GM12878 (cell line): ENCODE data around the gene EXOC7. TPM values are rescaled to one million over a fixed set of nuclear protein-coding genes. Genes with fewer than 3 reads are reported as not detected.

Experiments
- ATAC-seq: fragments of 200-7000 bp; cut with Tn5 transposase; 3 replicates; pipeline ENCODE4 v1.9.1; 2020; ENCODE audit warnings: mild to moderate bottlenecking, moderate library complexity
- BruUV-seq: library from RNA; stranded (reverse); fragments of 400-500 nt; replicated peaks from 2 replicates; lab custom pipeline; 2021; lab: Mats Ljungman, UMichigan
- CTCF ChIA-PET: fragments of 300-600 bp; sonication (Branson Sonifier 250); formaldehyde crosslinking; extraction: SDS; loops from one replicate; lab custom pipeline; 2021; ENCODE audit warnings: inconsistent platforms; lab: Yijun Ruan, JAX
- POLR2A ChIA-PET: fragments of 350-600 bp; formaldehyde crosslinking; extraction: SDS; loops from one replicate; lab custom pipeline; 2021; ENCODE audit warnings: inconsistent platforms; lab: Charles Lee
- RAD21 ChIA-PET: fragments of 300-600 bp; sonication (Branson Sonifier 250); formaldehyde crosslinking; loops from one replicate; lab custom pipeline; 2023; ENCODE audit warnings: antibody characterized with exemption; ENCODE audit not compliant: unreplicated experiment; lab: Charles Lee
- SMC1A ChIA-PET: fragments of 300-600 bp; sonication (Branson Sonifier 250); formaldehyde crosslinking; loops from one replicate; lab custom pipeline; 2023; ENCODE audit not compliant: unreplicated experiment, uncharacterized antibody; lab: Charles Lee
- DNase-seq: peaks from one replicate; pipeline ENCODE4 v3.0.0-alpha.2; 2011; ENCODE audit warnings: low read depth, low spot score
- FAIRE-seq: peaks from 3 replicates; lab custom pipeline; 2011; peaks lifted over from hg19 to GRCh38; lab: Jason Lieb, UNC
- H2AFZ ChIP-seq: 2 replicates; pipeline ENCODE4 v1.6.0; 2011; ENCODE audit warnings: low read depth, low read length, control low read depth; ENCODE audit not compliant: control insufficient read depth
- H3K27ac ChIP-seq: 2 replicates; pipeline ENCODE4 v1.5.1; 2011; ENCODE audit warnings: control low read depth; ENCODE audit not compliant: control insufficient read depth, insufficient read depth
- H3K27me3 ChIP-seq, 2 experiments: replicated peaks in 1 of 2; 2 replicates each; pipeline versions ENCODE4 v1.6.0 to v1.6.1; 2011; ENCODE audit warnings: low read length in 1 of 2; ENCODE audit not compliant: control insufficient read depth in 2 of 2, insufficient read depth in 2 of 2
- H3K36me3 ChIP-seq, 2 experiments: 2 replicates each; pipeline ENCODE4 v1.5.1; 2011; ENCODE audit warnings: low read length in 1 of 2; ENCODE audit not compliant: control insufficient read depth in 2 of 2, insufficient read depth in 2 of 2
- H3K4me1 ChIP-seq: 2 replicates; pipeline ENCODE4 v1.6.1; 2011; ENCODE audit warnings: mild to moderate bottlenecking, low read length, moderate library complexity, mixed read lengths; ENCODE audit not compliant: control insufficient read depth, insufficient read depth
- H3K4me2 ChIP-seq: 2 replicates; pipeline ENCODE4 v1.6.0; 2011; ENCODE audit warnings: control low read depth; ENCODE audit not compliant: control insufficient read depth, insufficient read depth
- H3K4me3 ChIP-seq: fragments of 200-600 bp; sonication (generic); 2 replicates; pipeline ENCODE4 v1.5.1; 2016
- H3K79me2 ChIP-seq: 2 replicates; pipeline ENCODE4 v1.6.0; 2011; ENCODE audit warnings: low read length; ENCODE audit not compliant: control insufficient read depth, insufficient read depth
- H3K9ac ChIP-seq: 2 replicates; pipeline ENCODE4 v1.8.0; 2011; ENCODE audit warnings: low read length, control low read depth, mixed read lengths; ENCODE audit not compliant: control insufficient read depth, insufficient read depth
- H3K9me3 ChIP-seq: replicated peaks from 3 replicates; pipeline ENCODE4 v1.5.1; 2011; ENCODE audit warnings: mild to moderate bottlenecking, low read length; ENCODE audit not compliant: control insufficient read depth, insufficient read depth
- H4K20me1 ChIP-seq: 2 replicates; pipeline ENCODE4 v1.6.0; 2011; ENCODE audit not compliant: control insufficient read depth, insufficient read depth
- ATF3 ChIP-seq: IDR thresholded peaks from 2 replicates; pipeline ENCODE4 v1.6.1; 2011; ENCODE audit warnings: low read depth, mild to moderate bottlenecking, low read length, moderate library complexity, borderline replicate concordance; ENCODE audit errors: extremely low read depth
- CREM ChIP-seq: IDR thresholded peaks from 2 replicates; pipeline ENCODE4 v1.6.1; 2014; ENCODE audit warnings: antibody characterized with exemption, low read depth
- E4F1 ChIP-seq: fragments of 450-650 bp; IDR thresholded peaks from 2 replicates; pipeline ENCODE4 v1.6.1; 2018; ENCODE audit warnings: borderline replicate concordance, mild to moderate bottlenecking; ENCODE audit not compliant: partially characterized antibody
- EGR1 ChIP-seq, 2 experiments: IDR thresholded peaks; 1 replicate in 1 of 2; 2 replicates in 1 of 2; pipeline ENCODE4 v1.6.1; 2011 to 2012; ENCODE audit warnings: low read depth in 2 of 2, low read length in 2 of 2, borderline replicate concordance in 1 of 2, mild to moderate bottlenecking in 1 of 2, moderate library complexity in 1 of 2
- HCFC1 ChIP-seq: fragments of 150-350 bp; IDR thresholded peaks from 2 replicates; pipeline ENCODE4 v1.6.1; 2014; ENCODE audit warnings: low read length
- MEF2A ChIP-seq: IDR thresholded peaks from 2 replicates; pipeline ENCODE4 v1.6.1; 2011; ENCODE audit warnings: low read depth, mild to moderate bottlenecking, low read length, moderate library complexity; ENCODE audit not compliant: insufficient read depth
- MLLT1 ChIP-seq: fragments of 450-650 bp; IDR thresholded peaks from 2 replicates; pipeline ENCODE4 v1.6.1; 2016; ENCODE audit warnings: mild to moderate bottlenecking
- MTA2 ChIP-seq: fragments of 450-650 bp; IDR thresholded peaks from 2 replicates; pipeline ENCODE4 v1.6.1; 2016; ENCODE audit warnings: low read depth, mild to moderate bottlenecking, moderate library complexity
- PRDM15 ChIP-seq: fragments of 450-650 bp; formaldehyde crosslinking; IDR thresholded peaks from 2 replicates; pipeline ENCODE4 v1.4.0; 2020; ENCODE audit warnings: mild to moderate bottlenecking, moderate library complexity
- SMAD1 ChIP-seq: fragments of 450-650 bp; IDR thresholded peaks from 2 replicates; pipeline ENCODE4 v1.6.1; 2018; ENCODE audit warnings: mild to moderate bottlenecking, low read depth; ENCODE audit not compliant: partially characterized antibody
- SP1 ChIP-seq: IDR thresholded peaks from one replicate; pipeline ENCODE4 v1.6.1; 2011; ENCODE audit warnings: low read depth, low read length
- SREBF2 ChIP-seq: IDR thresholded peaks from 2 replicates; pipeline ENCODE4 v1.6.1; 2012; ENCODE audit warnings: mild to moderate bottlenecking, low read length
- TARDBP ChIP-seq: IDR thresholded peaks from 2 replicates; pipeline ENCODE4 v1.6.1; 2016; ENCODE audit warnings: borderline replicate concordance
- ZNF207 ChIP-seq: fragments of 450-650 bp; IDR thresholded peaks from 2 replicates; pipeline ENCODE4 v1.6.1; 2014; ENCODE audit warnings: antibody characterized with exemption, mild to moderate bottlenecking, borderline replicate concordance
- ZZZ3 ChIP-seq: IDR thresholded peaks from 2 replicates; pipeline ENCODE4 v1.6.1; 2011; ENCODE audit warnings: low read depth; ENCODE audit not compliant: control insufficient read depth, insufficient read length
- WGBS: methylation state at CpG from one replicate; pipeline ENCODE4 v1.1.6; 2016; ENCODE audit warnings: low lambda C conversion rate; ENCODE audit not compliant: insufficient replicate concordance, insufficient coverage; ENCODE audit errors: missing lambda C conversion rate; 5-methylcytosine and 5-hydroxymethylcytosine counted together
- in situ Hi-C: fragments of 300-500 bp; cut with MboI; formaldehyde crosslinking; loops from 9 replicates; pipeline ENCODE4 v1.14.3; 2018; ENCODE audit warnings: mixed read lengths
- intact Hi-C: fragments of 100-400 bp; cut with micrococcal nuclease; formaldehyde crosslinking; loops from one replicate; pipeline ENCODE4 v1.14.2; 2022; ENCODE audit not compliant: unreplicated experiment
- polyA plus RNA-seq, 11 experiments: library from polyadenylated mRNA; depleted of rRNA in 4 of 11; unstranded in 6 of 11; stranded (reverse) in 5 of 11; fragments of >200 nt; fragmentation: Nextera tagmentation in 4 of 11; fragmentation: Illumina TruSeq in 1 of 11; extraction: Ambion mirVana in 4 of 11; extraction: Trizol in 1 of 11; gene quantifications; 1 replicate in 1 of 11; 2 replicates in 10 of 11; pipeline versions ENCODE4 v1.2.1 to v1.2.3, GENCODE V29; 2011 to 2016; ENCODE audit warnings: inconsistent platforms in 2 of 11, missing spikeins in 2 of 11, low read depth in 1 of 11
- total RNA-seq, 4 experiments: library from RNA; depleted of rRNA in 3 of 4; stranded (reverse); fragments of >200 nt in 3 of 4; fragmentation: Illumina TruSeq in 1 of 4; extraction: Trizol in 1 of 4; gene quantifications; 2 replicates each; pipeline versions ENCODE4 v1.2.1 to v1.2.3, GENCODE V29; 2013 to 2021
- TF ChIP-seq, protein P1 (sequence below): IDR thresholded peaks from 2 replicates; pipeline ENCODE4 v1.6.1; 2012; ENCODE audit warnings: low read length, inconsistent platforms

EXOC7 gene
- total and polyA plus RNA-seq, 10 of the 15 experiments (the other 5 are each of a cell fraction or from before 2014, with no cell fraction given), result 18.8 to 71.3 (median 48.2) TPM

GRCh38 chr17:76087531-76087930 is 16.1 kb downstream of the EXOC7 start:
- no peak overlapping the region for H3K4me3 ChIP-seq
- H3K4me1 ChIP-seq, result no peaks in the 10 kb centered on the region
- SMC1A ChIA-PET, result no interaction called here
- no peak overlapping the region for H3K27ac ChIP-seq
- DNase-seq, result no peak
- FAIRE-seq, result no peak
- H2AFZ ChIP-seq, result no peak overlapping the region
- no peak overlapping the region for H3K9ac ChIP-seq
- intact Hi-C loops (no loop called here), in situ Hi-C loops (no loop called here)
- CTCF ChIA-PET, result interaction anchor here (0.6 kb wide), 1 partner anchor 73 kb away, joined by 3 read pairs; no protein-coding TSS in a partner anchor
- H3K27me3 ChIP-seq, result no peaks in the 10 kb centered on the region
- H3K36me3 ChIP-seq, result peaks cover 13 to 20% of the 10 kb centered on the region in 2 experiments; a peak in 3 of 4 replicates
- H3K9me3 ChIP-seq, result no peaks in the 10 kb centered on the region
- H4K20me1 ChIP-seq, result no peaks in the 10 kb centered on the region
- no TSS peak for BruUV-seq
- no peak overlapping the region for H3K4me2 ChIP-seq
- no peak for ATAC-seq
- no peaks in the 10 kb centered on the region for H3K79me2 ChIP-seq
- RAD21 ChIA-PET, result no interaction called here
- 91% methylated on average over 11 of the region's 11 CpGs for WGBS
- POLR2A ChIA-PET, result no interaction called here
- TF ChIP-seq ZNF207, result no peak
- TF ChIP-seq ATF3, result no peak
- no peak for TF ChIP-seq EGR1 (IDR thresholded peaks at IDR 0.05; ENCODE audit: borderline replicate concordance in 1 of 2, low read depth in 2 of 2, low read length in 2 of 2)
- TF ChIP-seq PRDM15 (CRISPR knock-in tag), result no peak
- no peak for TF ChIP-seq MLLT1
- TF ChIP-seq SMAD1, result no peak
- no peak for TF ChIP-seq SREBF2
- TF ChIP-seq ZZZ3, result no peak
- no peak for TF ChIP-seq CREM
- no peak for TF ChIP-seq HCFC1
- no peak for TF ChIP-seq MEF2A
- no peak for TF ChIP-seq TARDBP
- TF ChIP-seq E4F1, result no peak
- TF ChIP-seq SP1, result no peak
- TF ChIP-seq, protein P1, sequence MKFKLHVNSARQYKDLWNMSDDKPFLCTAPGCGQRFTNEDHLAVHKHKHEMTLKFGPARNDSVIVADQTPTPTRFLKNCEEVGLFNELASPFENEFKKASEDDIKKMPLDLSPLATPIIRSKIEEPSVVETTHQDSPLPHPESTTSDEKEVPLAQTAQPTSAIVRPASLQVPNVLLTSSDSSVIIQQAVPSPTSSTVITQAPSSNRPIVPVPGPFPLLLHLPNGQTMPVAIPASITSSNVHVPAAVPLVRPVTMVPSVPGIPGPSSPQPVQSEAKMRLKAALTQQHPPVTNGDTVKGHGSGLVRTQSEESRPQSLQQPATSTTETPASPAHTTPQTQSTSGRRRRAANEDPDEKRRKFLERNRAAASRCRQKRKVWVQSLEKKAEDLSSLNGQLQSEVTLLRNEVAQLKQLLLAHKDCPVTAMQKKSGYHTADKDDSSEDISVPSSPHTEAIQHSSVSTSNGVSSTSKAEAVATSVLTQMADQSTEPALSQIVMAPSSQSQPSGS, result no peak
- TF ChIP-seq MTA2, result no peak
